WTC11 (cell line): ENCODE data around the gene RUNX1. TPM values are rescaled to one million over a fixed set of nuclear protein-coding genes. Genes with fewer than 3 reads are reported as not detected.

Source experiments
- ATAC-seq: fragments of 200-7000 bp; cut with Tn5 transposase; 2 replicates; pipeline ENCODE4 v1.10.0; 2021; ENCODE audit warnings: mild to moderate bottlenecking, moderate library complexity
- CTCF ChIA-PET: fragments of 300-600 bp; sonication (Branson Sonifier 250); formaldehyde crosslinking; loops from one replicate; lab custom pipeline; 2021; ENCODE audit warnings: antibody characterized with exemption; lab: Charles Lee
- POLR2A ChIA-PET: fragments of 350-600 bp; sonication (Branson Sonifier 250); formaldehyde crosslinking; loops from one replicate; lab custom pipeline; 2021; ENCODE audit warnings: antibody characterized with exemption; lab: Charles Lee
- DNase-seq: peaks from one replicate; pipeline ENCODE4 v3.0.0; 2021; ENCODE audit warnings: low spot score
- H3K27ac Mint-ChIP-seq: 2 replicates; pipeline ENCODE4 v1.8.0; 2021; ENCODE audit warnings: mixed read lengths
- H3K27me3 Mint-ChIP-seq: 2 replicates; pipeline ENCODE4 v1.8.0; 2021; ENCODE audit warnings: low read depth, mild to moderate bottlenecking, moderate library complexity, mixed read lengths
- H3K36me3 Mint-ChIP-seq: 2 replicates; pipeline ENCODE4 v1.8.0; 2021; ENCODE audit warnings: mixed read lengths
- H3K4me1 Mint-ChIP-seq: 2 replicates; pipeline ENCODE4 v1.8.0; 2022; ENCODE audit warnings: mixed read lengths
- H3K4me3 Mint-ChIP-seq: 2 replicates; pipeline ENCODE4 v1.8.0; 2021; ENCODE audit warnings: mild to moderate bottlenecking, moderate library complexity, mixed read lengths
- H3K9me3 Mint-ChIP-seq: 2 replicates; pipeline ENCODE4 v1.8.0; 2021; ENCODE audit warnings: mixed read lengths
- ATF1 ChIP-seq: sonication (generic); formaldehyde crosslinking; IDR thresholded peaks from 2 replicates; pipeline ENCODE4 v1.8.1; 2023; ENCODE audit warnings: mild to moderate bottlenecking, moderate library complexity, missing genetic modification reagents
- CTCF ChIP-seq: fragments of 200-600 bp; IDR thresholded peaks from 2 replicates; pipeline ENCODE4 v1.8.0; 2022; ENCODE audit warnings: antibody characterized with exemption
- FOXK1 ChIP-seq: sonication (generic); formaldehyde crosslinking; IDR thresholded peaks from 2 replicates; pipeline ENCODE4 v1.8.0; 2022; ENCODE audit warnings: mild to moderate bottlenecking, moderate library complexity, missing genetic modification reagents
- FOXP4 ChIP-seq: sonication (generic); formaldehyde crosslinking; IDR thresholded peaks from 2 replicates; pipeline ENCODE4 v1.8.0; 2022; ENCODE audit warnings: mild to moderate bottlenecking, missing genetic modification reagents
- HMGXB4 ChIP-seq: sonication (generic); formaldehyde crosslinking; IDR thresholded peaks from 2 replicates; pipeline ENCODE4 v1.8.1; 2023; ENCODE audit warnings: mild to moderate bottlenecking, moderate library complexity, missing genetic modification reagents
- IRF2 ChIP-seq: sonication (generic); formaldehyde crosslinking; IDR thresholded peaks from 2 replicates; pipeline ENCODE4 v1.8.0; 2022; ENCODE audit warnings: low read depth, missing genetic modification reagents, borderline replicate concordance
- JUN ChIP-seq: sonication (generic); formaldehyde crosslinking; IDR thresholded peaks from 2 replicates; pipeline ENCODE4 v1.8.0; 2023; ENCODE audit warnings: mild to moderate bottlenecking, missing genetic modification reagents
- KAT7 ChIP-seq: sonication (generic); formaldehyde crosslinking; IDR thresholded peaks from 2 replicates; pipeline ENCODE4 v1.8.1; 2023; ENCODE audit warnings: missing genetic modification reagents, mild to moderate bottlenecking, borderline replicate concordance
- NFATC4 ChIP-seq: fragments of 250-450 bp; sonication (Bioruptor Pico); IDR thresholded peaks from 2 replicates; pipeline ENCODE4 v1.9.0; 2021; ENCODE audit warnings: mild to moderate bottlenecking
- NR3C1 ChIP-seq: sonication (generic); formaldehyde crosslinking; conservative IDR thresholded peaks from 2 replicates; pipeline ENCODE4 v1.8.1; 2023; ENCODE audit warnings: low read depth, mild to moderate bottlenecking, missing genetic modification reagents
- PRDM15 ChIP-seq: sonication (generic); formaldehyde crosslinking; IDR thresholded peaks from 2 replicates; pipeline ENCODE4 v1.8.0; 2022; ENCODE audit warnings: missing genetic modification reagents
- RORB ChIP-seq: fragments of 250-450 bp; sonication (Bioruptor Pico); IDR thresholded peaks from 2 replicates; pipeline ENCODE4 v1.9.0; 2021; ENCODE audit warnings: mild to moderate bottlenecking
- SMAD3 ChIP-seq: sonication (generic); formaldehyde crosslinking; IDR thresholded peaks from 2 replicates; pipeline ENCODE4 v1.8.0; 2022; ENCODE audit warnings: missing genetic modification reagents, mild to moderate bottlenecking, borderline replicate concordance
- SMAD4 ChIP-seq: sonication (generic); formaldehyde crosslinking; IDR thresholded peaks from 2 replicates; pipeline ENCODE4 v1.8.0; 2022; ENCODE audit warnings: mild to moderate bottlenecking, missing genetic modification reagents
- TCF7 ChIP-seq: sonication (generic); formaldehyde crosslinking; IDR thresholded peaks from 2 replicates; pipeline ENCODE4 v1.8.0; 2022; ENCODE audit warnings: mild to moderate bottlenecking, low read depth, missing genetic modification reagents, moderate library complexity
- ZNF219 ChIP-seq: sonication (generic); formaldehyde crosslinking; IDR thresholded peaks from 2 replicates; pipeline ENCODE4 v1.8.0; 2023; ENCODE audit warnings: missing genetic modification reagents, mild to moderate bottlenecking, borderline replicate concordance
- ZNF425 ChIP-seq: fragments of 250-450 bp; sonication (Bioruptor Pico); conservative IDR thresholded peaks from 2 replicates; pipeline ENCODE4 v1.9.0; 2021; ENCODE audit warnings: mild to moderate bottlenecking
- ZNF512 ChIP-seq: sonication (generic); formaldehyde crosslinking; IDR thresholded peaks from 2 replicates; pipeline ENCODE4 v1.8.1; 2022; ENCODE audit warnings: missing genetic modification reagents, borderline replicate concordance
- total RNA-seq: library from RNA; stranded (reverse); gene quantifications from 3 replicates; pipeline ENCODE4 v1.2.3, GENCODE V29; 2021
- TF ChIP-seq, protein P1 (sequence below): sonication (generic); formaldehyde crosslinking; IDR thresholded peaks from 2 replicates; pipeline ENCODE4 v1.8.0; 2023; ENCODE audit warnings: missing genetic modification reagents, mild to moderate bottlenecking, borderline replicate concordance
- TF ChIP-seq, protein P2 (sequence below): sonication (generic); formaldehyde crosslinking; IDR thresholded peaks from 2 replicates; pipeline ENCODE4 v1.8.0; 2022; ENCODE audit warnings: mild to moderate bottlenecking, missing genetic modification reagents

RUNX1 gene
- total RNA-seq, 1 experiment from 2014 or later, result 2.2 TPM

DNA sequence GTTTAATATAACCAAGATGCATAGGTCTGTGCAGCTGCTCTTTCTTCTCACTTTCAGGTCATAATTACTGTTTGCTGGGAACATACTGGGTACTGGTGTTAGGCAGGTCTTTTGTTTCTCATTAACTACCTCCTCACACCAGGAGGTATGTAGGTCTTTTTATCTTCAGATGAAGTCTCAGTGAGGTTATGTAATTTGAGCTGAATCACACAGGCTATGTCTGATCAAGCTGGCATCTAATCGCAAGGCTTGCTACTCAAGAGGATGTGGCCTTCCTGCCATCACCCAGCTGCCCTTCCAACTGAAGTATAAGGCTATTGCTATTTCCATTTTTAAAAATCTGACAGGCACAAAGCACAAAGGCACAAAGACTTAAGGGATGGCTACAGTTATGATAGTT lies 96.4 kb downstream of the RUNX1 start:
- CTCF ChIA-PET, result interaction anchor here (0.5 to 1.1 kb wide), 2 partner anchors 47 to 259 kb away, joined by 3 read pairs; no protein-coding TSS in a partner anchor

More for the DNA sequence above, 96.4 kb downstream of the RUNX1 start:
- Mint-ChIP-seq H3K27ac (no peak overlapping the region), H3K9me3 (0 out of 2 replicates have a peak, but pooled peaks cover 6% of the 10 kb centered on the region), H3K4me3 (no peak overlapping the region), H3K36me3 (no peaks in the 10 kb centered on the region), H3K27me3 (no peaks in the 10 kb centered on the region; the same call in none of the 2 replicates)
- no peak for DNase-seq
- TF ChIP-seq, protein P1, sequence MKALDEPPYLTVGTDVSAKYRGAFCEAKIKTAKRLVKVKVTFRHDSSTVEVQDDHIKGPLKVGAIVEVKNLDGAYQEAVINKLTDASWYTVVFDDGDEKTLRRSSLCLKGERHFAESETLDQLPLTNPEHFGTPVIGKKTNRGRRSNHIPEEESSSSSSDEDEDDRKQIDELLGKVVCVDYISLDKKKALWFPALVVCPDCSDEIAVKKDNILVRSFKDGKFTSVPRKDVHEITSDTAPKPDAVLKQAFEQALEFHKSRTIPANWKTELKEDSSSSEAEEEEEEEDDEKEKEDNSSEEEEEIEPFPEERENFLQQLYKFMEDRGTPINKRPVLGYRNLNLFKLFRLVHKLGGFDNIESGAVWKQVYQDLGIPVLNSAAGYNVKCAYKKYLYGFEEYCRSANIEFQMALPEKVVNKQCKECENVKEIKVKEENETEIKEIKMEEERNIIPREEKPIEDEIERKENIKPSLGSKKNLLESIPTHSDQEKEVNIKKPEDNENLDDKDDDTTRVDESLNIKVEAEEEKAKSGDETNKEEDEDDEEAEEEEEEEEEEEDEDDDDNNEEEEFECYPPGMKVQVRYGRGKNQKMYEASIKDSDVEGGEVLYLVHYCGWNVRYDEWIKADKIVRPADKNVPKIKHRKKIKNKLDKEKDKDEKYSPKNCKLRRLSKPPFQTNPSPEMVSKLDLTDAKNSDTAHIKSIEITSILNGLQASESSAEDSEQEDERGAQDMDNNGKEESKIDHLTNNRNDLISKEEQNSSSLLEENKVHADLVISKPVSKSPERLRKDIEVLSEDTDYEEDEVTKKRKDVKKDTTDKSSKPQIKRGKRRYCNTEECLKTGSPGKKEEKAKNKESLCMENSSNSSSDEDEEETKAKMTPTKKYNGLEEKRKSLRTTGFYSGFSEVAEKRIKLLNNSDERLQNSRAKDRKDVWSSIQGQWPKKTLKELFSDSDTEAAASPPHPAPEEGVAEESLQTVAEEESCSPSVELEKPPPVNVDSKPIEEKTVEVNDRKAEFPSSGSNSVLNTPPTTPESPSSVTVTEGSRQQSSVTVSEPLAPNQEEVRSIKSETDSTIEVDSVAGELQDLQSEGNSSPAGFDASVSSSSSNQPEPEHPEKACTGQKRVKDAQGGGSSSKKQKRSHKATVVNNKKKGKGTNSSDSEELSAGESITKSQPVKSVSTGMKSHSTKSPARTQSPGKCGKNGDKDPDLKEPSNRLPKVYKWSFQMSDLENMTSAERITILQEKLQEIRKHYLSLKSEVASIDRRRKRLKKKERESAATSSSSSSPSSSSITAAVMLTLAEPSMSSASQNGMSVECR (CRISPR knock-in tag), result no peak
- no peak for TF ChIP-seq ZNF219 (CRISPR knock-in tag)
- TF ChIP-seq TCF7 (CRISPR knock-in tag), result no peak
- TF ChIP-seq HMGXB4 (CRISPR knock-in tag), result no peak
- TF ChIP-seq JUN (CRISPR knock-in tag), result no peak
- no peak for TF ChIP-seq ATF1 (CRISPR knock-in tag)
- TF ChIP-seq NR3C1, result no peak
- no peak for TF ChIP-seq NFATC4 (CRISPR knock-in tag)
- TF ChIP-seq ZNF425, result no peak
- TF ChIP-seq SMAD4 (CRISPR knock-in tag), result no peak
- no peak for TF ChIP-seq FOXK1 (CRISPR knock-in tag)
- no peak for TF ChIP-seq CTCF
- TF ChIP-seq, protein P2, sequence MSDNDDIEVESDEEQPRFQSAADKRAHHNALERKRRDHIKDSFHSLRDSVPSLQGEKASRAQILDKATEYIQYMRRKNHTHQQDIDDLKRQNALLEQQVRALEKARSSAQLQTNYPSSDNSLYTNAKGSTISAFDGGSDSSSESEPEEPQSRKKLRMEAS (CRISPR knock-in tag), result no peak
- no peak for TF ChIP-seq KAT7 (CRISPR knock-in tag)
- TF ChIP-seq IRF2, result no peak
- no peak for TF ChIP-seq PRDM15 (CRISPR knock-in tag)
- TF ChIP-seq RORB (CRISPR knock-in tag), result no peak
- TF ChIP-seq SMAD3 (CRISPR knock-in tag), result no peak
- TF ChIP-seq FOXP4, result no peak
- no peak for TF ChIP-seq ZNF512 (CRISPR knock-in tag)
- TF ChIP-seq, all 79 proteins: peak for 0
- peak; percentile 32 for ATAC-seq
- H3K4me1 Mint-ChIP-seq, result peaks cover 9% of the 10 kb centered on the region
- POLR2A ChIA-PET, result no interaction called here
